Measurements from ENCODE around the gene MEIOB.
"Not testable (repeated sequence)": the region's sequence is repeated elsewhere in the genome, so short reads cannot be mapped to it uniquely, and the experiment has no call there.

Gene MEIOB

DNA sequence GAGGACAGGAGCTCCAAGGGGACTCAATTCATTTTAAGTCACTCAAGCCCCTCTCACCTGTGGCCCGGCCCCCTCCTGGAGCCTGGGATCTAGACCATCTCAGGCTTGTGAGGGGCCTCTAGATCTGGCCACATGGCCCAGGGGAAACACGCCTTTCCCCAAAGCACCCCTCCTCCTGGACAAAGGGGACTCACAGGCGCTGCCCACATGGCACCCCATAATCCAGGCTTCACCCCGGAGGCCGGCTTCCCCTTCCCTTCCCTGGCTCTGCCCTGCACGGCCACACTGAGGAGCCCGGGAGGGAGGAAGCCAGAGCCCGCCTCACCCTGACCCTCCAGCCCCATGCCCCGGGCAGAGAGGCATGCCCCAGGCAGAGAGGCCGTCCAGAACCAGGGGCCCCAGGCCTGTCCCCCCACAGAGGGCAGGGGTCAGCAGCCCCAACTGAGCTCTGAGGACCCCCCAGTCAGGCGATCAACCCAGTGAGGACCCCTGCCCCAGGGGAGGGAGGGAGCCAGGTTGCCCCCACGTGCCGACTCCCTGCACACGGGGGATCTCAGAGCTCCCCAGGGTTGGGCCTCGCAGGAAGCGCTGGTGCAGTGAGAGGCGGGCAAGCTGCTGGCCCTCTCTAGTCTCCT lies 35.4 kb upstream of the MEIOB start:
- DNase-seq = no peak

DNA sequence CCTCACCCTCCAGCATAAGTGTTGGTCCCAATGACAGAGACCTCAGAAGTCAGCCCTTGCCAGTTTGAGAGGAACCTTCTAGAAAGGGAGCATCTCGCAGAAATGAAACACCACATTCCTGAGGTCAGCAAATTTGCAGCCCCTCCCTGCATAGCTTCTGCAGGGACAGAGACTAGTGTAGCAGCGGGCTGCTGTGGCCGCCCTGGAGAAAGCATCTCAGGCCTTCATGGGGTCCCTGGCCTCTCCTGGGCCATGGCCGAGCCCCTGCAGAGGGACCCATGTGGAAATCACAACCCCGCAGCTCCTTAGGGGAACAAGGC lies 34.8 kb upstream of the MEIOB start:
- DNase-seq = no peak

DNA sequence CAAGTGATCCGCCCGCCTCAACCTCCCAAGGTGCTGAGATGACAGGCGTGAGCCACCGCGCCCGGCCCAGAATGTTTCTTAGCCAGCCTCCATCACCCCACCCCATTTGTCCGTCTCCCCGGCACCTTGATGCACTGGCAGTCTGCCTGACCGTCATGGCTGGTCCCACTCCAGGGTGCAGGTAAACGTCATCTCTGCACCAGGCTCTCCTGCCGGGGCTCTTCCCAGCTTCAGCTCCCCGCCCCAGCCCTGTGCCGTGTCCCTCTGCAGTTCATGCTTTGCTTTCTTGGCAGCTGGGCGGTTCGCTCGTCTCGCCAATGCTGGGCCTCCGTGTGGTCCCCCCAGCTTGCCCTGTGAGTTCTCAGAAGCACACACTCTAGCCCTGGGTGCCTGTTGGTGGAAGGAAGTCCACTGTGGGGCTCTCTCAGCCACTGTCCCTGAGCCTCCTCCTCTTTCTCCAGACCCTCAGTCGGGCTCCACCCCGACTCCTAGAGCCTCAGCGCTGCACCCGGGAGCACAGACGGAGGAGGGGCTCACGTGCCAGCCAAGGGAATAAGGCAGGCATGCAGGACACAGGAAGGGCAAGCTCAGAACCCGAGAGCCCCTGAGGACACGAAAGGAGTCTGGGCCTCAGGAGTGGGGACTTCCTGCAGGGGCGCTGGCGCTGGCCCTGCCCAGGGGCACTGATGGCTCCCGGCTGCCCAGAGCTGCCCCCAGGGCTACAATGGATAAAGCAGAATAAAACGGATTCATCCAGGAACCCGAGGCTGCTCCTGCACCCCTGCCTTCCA lies 34.3 kb upstream of the MEIOB start:
- no peak for DNase-seq

DNA sequence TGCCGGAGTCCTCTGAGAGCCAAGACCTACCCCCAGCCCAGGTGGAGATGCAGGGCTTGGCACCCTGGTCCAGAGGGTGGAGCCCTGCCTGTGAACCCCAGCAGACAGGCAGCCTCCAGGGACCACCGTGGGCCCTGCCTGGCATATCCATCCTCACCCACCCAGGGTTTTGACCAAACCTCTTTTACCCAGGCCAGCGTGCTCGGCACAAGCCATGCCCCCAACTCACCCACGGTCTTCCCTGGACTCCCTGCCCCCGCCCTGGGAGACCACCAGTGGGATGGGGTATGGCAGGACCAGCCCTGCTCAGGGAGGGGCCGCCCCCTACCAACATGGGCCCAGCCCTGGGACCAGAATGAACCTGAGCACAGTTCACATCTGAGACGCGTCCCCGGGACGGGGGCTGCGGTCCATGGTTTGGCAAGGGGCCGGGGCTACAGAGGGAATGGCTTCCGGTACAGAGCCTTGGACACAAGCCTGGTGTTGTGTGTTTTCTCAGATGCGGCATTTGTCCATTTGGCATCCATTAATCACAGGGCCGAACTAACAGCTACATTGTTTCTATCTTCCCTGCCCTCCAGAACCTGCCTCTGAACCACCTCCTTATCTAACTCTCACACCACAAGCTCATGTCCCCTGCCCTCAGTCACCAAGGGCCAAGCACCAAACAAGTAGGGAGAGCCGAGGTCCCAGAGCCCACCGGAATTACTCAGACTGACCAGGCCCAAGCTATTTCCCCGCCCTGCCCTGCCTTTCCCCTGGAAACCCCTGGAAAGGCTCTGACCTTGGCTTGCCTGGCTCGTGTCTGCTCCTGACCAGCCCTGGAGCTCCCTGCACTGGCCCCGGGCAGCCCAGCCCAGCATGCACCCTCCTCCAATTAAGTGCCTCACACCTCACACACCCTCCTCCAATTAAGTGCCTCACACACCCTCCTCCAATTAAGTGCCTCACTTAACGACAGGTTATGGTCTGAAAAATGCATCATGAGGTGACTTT lies 32.2 kb upstream of the MEIOB start:
- peak in 1 of 2 experiments; percentile 35 for DNase-seq

DNA sequence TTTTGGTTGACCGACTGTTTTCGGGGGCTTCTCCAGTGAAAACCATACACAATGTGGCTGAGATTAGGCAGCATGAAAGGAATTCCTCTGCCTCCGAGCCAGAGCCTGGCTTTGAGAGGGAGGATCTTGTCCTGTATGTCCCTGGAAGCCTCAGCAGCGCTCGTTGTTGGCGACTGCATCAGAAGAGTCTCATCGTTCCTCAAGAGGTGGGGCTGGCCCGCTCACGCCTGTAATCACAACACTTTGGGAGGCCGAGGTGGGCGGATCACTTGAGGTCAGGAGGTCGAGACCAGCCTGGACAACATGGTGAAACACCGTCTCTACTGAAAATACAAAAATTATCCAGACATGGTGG lies 31.2 kb upstream of the MEIOB start:
- no peak for DNase-seq

DNA sequence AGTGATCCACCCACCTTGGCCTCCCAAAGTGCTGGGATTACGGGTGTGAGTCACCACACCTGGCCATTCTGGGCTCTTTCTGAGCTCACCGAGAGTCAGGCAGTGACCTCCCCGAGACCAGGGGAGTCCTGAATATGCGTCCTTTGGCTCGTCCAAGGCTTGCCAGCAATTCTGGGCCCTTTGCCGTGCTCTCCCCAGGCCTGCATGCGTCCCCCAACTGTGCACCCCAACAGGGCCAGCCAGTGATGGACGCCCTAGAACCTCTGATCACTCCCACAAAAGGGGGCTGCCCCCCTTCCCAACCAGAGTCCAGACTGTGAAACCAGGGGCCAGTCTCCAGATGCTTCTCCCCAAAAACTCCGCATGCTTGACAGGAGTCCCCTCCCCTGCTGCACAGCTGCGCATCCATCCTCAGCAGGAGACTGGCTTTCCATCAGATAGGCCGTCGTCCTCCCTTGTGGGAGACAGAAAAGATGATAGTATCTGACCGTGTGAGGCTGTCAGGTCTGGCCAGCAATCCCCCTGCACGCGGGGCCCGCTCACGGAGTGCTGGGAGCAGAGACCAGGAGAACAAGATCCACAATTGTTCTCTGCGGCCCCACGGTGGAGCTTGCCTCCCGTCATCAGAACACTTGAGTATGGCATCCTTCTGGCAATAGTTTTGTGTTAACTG lies 30.7 kb upstream of the MEIOB start:
- no peak for DNase-seq

DNA sequence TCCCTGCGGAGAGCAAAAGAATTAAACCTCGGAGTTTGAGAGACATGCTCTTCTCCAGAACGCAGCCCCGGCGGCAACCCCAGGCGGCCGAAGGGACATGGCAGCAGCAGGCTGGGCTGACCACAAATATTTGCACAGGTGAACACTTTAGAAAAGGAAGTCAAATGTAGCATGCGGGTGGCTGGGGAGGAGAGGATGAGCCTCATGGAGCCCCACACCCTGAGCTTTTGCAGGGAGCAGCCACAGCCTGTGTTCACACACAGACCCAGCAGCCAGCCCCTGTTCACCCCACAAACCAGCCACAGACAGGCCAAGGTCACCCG lies 28.4 kb upstream of the MEIOB start:
- DNase-seq = peak in 1 of 2 experiments; percentile 90

DNA sequence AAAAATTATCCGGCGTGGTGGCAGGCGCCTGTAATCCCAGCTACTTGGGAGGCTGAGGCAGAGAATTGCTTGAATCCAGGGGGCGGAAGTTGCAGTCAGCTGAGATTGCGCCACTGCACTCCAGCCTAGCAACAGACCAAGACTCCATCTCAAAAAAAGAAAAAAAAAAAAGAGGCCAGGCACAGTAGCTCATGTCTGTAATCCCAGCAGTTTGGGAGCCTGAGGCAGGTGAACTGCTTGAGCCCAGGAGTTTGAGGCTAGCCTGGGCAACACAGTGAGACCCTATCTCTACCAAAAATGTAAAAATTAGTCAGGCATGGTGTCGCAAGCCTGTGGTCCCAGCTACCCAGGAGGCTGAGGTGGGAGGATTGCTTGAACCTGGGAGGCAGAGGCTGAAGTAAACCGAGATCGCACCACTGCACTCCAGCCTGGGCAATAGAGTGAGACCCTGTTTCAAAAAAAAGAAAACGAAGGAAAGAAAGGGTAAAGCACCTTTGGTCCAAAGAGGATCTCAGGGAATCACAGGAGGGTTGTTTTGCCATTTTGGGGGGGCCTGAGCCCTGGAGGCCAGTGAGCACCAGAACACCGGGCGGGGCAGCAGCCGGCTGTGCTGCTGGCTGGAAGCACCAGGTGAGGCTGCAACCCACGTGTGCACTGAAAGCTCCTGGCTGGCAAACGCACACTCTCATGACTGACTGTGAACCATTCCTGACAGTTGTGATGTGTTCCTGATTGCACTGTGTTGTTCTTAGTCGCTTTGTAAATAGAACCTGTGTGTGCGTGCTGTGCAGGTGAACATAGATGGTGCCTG lies 27.9 kb upstream of the MEIOB start:
- peak; percentile 90 to 96 for DNase-seq

DNA sequence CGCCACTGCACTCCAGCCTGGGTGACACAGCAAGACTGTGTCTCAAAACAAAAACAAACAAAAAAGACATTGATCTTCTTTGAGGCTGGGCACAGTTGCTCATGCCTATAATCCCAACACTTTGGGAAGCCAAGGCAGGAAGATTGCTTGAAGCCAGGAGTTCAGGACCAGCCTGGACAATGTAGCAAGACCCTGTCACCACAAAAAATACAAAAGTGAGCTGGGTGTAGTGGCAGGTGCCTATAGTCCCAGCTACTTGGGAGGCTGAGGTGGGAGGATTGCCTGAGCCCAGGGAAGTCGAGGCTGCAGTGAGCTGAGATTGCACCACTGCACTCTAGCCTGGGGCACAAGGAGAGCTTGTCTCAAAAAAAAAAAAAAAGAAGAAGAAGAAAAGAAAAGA lies 25.7 kb upstream of the MEIOB start:
- not testable (repeated sequence) for DNase-seq

DNA sequence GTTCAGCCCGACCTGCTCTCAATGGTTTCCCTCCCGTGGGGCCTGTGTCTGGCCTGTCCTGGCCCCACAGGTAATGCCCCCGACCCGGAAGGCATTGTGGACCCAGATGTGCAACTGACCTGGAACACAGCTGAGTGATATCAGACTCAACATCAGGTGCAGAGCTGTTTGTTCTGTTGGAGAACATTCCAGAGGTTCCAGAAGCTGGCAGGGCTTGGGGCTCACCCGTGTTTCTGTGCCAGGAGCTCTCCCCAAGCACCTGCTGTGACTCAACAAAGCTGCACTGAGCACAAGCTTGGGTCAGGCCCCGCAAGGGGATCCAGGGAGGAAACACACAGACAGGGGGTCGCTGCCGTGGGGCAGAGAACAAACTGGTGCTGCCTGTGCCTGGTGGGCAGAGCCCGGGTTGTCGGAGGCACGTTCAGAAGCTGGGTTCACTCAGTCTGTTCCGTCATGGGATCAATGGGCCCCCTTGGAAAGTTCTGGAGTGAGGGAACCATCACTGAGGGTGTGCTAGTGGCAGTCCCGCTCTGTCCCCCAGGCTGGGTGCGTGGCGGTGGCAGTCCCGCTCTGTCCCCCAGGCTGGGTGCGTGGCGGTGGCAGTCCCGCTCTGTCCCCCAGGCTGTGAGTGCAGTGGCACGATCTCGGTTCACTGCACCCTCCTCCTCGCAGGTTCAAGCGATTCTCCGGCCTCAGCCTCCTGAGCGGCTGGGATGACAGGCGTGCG lies 24.1 kb upstream of the MEIOB start:
- peak in 1 of 2 experiments; percentile 24 for DNase-seq

DNA sequence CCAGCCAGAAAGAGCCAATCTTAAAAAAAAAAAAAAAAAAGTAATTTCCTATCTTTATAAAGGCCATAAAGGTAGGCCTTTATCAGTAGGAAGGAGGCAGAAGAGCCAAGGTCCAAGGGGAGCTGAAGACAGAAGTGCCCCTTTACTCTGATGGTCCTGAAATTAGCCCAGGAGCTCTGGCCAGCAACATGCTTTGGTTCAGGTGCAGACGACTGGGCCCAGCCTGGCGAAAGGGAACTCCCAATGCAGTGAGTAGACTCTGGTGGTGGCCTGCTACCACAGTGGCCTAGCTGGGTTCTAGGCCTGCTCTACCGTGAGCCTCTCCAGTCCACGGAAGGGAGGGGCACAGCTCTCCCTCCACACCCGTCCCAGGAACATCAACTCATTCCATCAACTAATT lies 23.1 kb upstream of the MEIOB start:
- DNase-seq = no peak

DNA sequence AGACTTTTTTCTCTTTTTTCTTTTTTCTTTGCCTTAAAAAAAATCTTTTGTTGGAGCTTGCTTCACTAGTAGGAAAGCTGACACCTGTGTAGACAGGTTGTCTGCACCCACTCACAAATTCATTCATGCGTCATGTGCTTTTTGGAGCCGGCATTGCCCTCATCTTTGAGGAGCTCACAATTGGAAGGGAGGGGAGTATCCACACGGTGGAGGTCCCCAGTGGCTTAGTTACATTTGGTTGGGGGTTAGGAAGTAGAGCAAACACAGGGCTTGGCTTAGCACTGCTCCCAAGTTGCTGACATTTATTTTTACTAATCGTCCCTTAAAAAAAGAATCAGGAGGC lies 18.7 kb upstream of the MEIOB start:
- no peak for DNase-seq

DNA sequence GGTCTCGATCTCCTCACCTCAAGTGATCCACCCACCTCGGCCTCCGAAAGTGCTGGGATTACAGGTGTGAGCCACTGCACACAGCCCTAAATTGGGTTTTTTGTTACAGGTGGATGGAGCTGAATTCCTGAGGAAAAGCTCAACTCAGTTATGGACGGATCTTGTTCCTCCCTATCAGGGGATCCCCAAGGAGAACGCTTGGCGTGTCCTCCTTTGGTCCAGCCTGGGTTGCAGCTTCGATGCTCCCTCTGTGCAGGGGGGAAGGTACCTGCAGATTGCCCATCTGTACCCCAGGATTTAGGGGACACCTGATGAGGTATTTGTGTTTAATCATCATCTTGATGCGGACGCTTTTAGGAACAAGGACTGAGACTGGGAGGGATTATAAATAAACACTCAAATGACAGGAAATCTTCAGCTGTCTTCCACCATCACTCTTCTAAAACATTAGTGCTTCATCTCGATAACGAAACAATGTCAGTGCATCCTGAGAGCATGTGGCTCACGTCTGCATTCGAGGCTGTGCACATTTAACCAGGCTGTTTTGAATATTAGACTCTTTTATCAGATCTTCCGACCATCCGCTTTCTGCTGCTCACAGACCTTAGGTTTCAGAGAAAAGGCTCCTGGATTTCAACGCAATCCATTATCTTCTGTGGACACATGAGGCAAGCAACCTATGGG lies 18.2 kb upstream of the MEIOB start:
- no peak for DNase-seq

DNA sequence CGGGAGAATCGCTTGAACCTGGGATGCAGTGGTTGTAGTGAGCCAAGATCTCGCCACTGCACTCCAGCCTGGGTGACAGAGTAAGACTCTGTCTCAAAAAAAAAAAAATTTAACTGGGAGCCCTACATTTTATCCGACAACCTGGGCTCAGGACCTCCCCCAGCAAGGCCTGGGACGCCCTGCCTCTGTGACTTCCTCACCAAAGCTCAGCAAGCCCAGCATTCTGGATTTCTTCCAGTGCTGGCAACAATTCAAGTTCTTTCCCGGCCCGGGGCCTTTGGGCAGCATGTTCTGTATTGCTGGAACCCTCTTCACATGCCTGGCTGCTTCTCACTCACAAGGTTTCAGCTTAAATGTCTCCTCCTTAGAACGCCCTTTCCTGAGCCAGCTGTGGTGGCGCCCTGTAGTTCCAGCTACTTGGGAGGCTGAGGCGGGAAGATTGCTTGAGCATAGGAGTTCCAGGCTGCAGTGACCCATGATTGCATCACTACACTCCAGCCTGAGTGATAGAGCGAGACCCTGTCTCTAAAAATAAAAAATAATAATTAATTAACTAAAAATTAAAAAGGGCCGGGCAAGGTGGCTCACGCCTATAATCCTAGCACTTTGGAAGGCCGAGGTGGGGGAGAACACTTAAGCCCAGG lies 15.9 kb upstream of the MEIOB start:
- DNase-seq = no peak

DNA sequence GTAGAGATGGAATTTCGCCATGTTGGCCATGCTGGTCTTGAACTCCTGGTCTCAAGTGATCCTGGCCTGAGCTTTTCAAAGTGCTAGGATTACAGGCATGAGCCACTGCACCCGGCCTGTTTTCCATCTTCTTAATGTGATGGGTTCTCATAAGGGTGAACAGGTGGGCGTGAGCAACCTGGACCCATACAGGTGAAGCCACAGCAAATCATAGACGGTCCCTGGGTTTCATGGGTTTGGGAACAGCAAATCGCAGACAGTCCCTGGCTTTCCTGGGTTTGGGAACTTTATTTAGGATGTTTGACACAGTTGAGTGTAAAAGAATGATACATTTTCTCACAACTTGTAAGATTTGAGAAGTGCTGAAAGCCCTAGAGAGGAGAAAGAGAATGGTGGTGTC lies 12.9 kb upstream of the MEIOB start:
- DNase-seq = no peak

DNA sequence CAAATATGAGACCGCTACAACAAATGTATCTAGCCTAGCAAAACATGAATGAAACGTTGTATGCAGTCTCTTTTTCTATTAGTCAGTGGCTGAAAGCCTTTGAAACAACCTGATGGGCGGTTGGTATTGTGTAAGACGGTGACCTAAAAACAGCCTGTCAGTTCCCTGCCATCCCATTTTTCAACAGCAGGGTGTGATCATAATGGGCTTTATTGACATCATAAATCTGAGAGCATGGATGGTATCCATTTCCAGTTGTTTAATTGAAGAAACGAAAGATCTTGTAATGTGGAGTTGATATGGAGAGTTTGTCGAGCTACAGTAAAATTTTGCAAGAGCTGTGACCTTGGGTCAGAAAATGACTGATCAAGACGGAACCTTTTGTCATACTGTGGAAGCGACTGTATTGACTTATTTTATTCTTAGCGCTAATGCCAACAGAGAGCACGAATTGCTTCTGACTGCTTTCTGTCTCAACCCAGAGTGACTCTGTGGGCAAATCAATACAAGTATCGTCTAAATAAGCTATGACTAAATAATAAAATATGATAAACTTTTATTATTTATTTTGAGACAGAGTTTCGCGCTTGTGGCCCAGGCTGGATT lies 12.3 kb upstream of the MEIOB start:
- DNase-seq = no peak

DNA sequence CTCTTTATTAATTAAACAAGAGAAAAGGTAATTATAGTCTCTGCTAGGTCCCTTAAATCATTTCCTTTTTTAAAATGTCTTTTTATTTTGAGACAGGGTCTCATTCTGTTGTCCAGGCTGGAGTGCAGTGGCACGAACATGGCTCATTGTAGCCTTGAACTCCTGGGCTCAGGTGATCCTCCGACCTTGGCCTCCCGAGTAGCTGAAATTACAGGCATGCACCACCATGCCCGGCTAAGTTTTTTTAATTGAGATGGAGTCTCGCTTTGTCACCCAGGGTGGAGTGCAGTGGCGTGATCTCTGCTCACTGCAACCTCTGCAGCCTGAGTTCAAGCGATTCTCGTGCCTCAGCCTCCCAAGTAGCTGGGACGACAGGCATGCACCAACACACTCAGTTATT lies 9.2 kb upstream of the MEIOB start:
- DNase-seq = not testable (repeated sequence)

DNA sequence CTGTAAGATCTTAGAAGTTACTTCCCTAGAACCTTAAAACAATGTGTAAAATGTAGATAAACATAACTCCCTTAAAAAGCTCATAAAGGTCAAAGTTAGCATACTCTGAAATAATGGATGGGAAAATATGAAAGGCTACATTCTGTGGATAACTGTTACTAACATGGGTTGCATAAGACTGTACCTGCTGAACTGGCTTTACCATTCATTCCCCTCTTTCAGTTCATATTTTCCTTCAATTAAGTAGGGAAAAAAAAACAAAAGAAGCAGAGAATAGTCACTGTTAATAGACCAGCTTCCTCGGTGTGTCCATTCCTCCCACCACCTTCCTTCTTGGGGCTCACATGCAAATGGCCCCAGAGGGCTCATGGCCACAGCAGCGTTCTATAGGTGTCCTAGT lies 7.5 kb upstream of the MEIOB start:
- no peak for DNase-seq

DNA sequence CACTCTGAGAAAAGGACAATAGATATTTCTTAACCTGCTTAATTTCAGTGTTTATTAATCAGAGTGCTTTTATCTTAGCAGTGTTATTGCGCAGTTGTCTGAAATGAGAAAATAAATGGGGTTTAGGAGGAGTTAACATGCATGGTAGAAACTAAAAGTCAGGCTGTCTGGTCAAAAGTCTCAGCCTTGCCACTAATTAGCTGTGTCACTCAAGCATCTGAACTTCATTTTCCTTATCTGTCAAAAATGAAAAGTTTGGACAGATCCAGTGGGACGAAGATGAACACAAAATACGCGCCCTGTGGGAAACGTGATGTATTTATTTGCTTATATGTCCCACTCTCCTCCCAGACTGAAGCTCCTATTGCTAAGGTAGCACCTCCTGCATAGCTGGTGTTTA lies 6.3 kb upstream of the MEIOB start:
- DNase-seq = no peak

DNA sequence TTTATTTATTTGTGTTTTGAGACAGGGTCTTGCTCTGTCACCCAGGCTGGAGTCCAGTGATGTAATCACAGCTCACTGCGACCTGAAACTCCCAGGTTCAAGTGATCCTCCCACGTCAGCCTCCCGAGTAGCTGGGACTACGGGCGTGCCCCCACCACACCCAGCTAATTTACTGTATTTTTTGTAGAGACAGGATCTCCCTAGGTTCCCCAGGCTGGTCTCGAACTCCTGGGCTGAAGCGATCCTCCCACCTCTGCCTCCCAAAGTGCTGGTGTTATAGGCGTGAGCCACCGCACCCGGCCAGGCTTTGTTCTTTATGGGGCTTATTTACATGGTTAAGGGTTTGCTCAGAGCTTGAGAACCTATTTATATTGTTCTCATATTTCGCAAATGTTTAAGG lies 5.8 kb upstream of the MEIOB start:
- no peak for DNase-seq
